Hepatocyte (in vitro differentiated cells): ENCODE results near the gene PARD3B. TPM values are rescaled to one million over a fixed set of nuclear protein-coding genes. Genes with fewer than 3 reads are reported as not detected.

Experiments
- DNase-seq: peaks from one replicate; pipeline ENCODE4 v3.0.0-alpha.2; 2016; ENCODE audit warnings: low spot score
- H2AFZ ChIP-seq: fragments of 200-600 bp; sonication (generic); 2 replicates; pipeline ENCODE4 v1.6.0; 2016; ENCODE audit warnings: antibody characterized with exemption, mild to moderate bottlenecking
- H3K27ac ChIP-seq: fragments of 200-600 bp; sonication (generic); 2 replicates; pipeline ENCODE4 v1.5.1; 2016; ENCODE audit warnings: mild to moderate bottlenecking
- H3K27me3 ChIP-seq: fragments of 200-600 bp; sonication (generic); 2 replicates; pipeline ENCODE4 v1.6.1; 2016
- H3K36me3 ChIP-seq: fragments of 200-600 bp; sonication (generic); replicated peaks from 2 replicates; pipeline ENCODE4 v1.5.1; 2016; ENCODE audit warnings: low read depth; ENCODE audit not compliant: insufficient read depth
- H3K4me1 ChIP-seq: fragments of 200-600 bp; sonication (generic); 2 replicates; pipeline ENCODE4 v1.5.1; 2016; ENCODE audit warnings: mild to moderate bottlenecking, moderate library complexity; ENCODE audit not compliant: insufficient read depth
- H3K4me2 ChIP-seq: fragments of 200-600 bp; sonication (generic); 2 replicates; pipeline ENCODE4 v1.6.0; 2016
- H3K4me3 ChIP-seq: fragments of 200-600 bp; sonication (generic); 2 replicates; pipeline ENCODE4 v1.5.1; 2016; ENCODE audit warnings: mild to moderate bottlenecking
- H3K79me2 ChIP-seq: fragments of 200-600 bp; sonication (generic); 2 replicates; pipeline ENCODE4 v1.6.0; 2017; ENCODE audit warnings: mild to moderate bottlenecking
- H3K9me2 ChIP-seq: fragments of 200-600 bp; sonication (generic); replicated peaks from 2 replicates; pipeline ENCODE4 v1.6.0; 2017; ENCODE audit warnings: mild to moderate bottlenecking; ENCODE audit not compliant: insufficient read depth
- H3K9me3 ChIP-seq: fragments of 200-600 bp; sonication (generic); 2 replicates; pipeline ENCODE4 v1.5.1; 2016; ENCODE audit warnings: low read depth, mild to moderate bottlenecking
- H4K20me1 ChIP-seq: fragments of 200-600 bp; sonication (generic); 2 replicates; pipeline ENCODE4 v1.6.0; 2016; ENCODE audit warnings: mild to moderate bottlenecking; ENCODE audit not compliant: insufficient read depth, poor library complexity, severe bottlenecking
- CTCF ChIP-seq: fragments of 200-600 bp; sonication (generic); IDR thresholded peaks from 2 replicates; pipeline ENCODE4 v1.5.1; 2016; ENCODE audit warnings: antibody characterized with exemption, mild to moderate bottlenecking; ENCODE audit not compliant: poor library complexity
- EZH2 ChIP-seq: fragments of 200-600 bp; sonication (generic); IDR thresholded peaks from 2 replicates; pipeline ENCODE4 v1.6.1; 2016; ENCODE audit warnings: antibody characterized with exemption, mild to moderate bottlenecking, borderline replicate concordance
- EZH2phosphoT487 ChIP-seq: fragments of 200-600 bp; sonication (generic); IDR thresholded peaks from one replicate; pipeline ENCODE4 v1.6.1; 2018; ENCODE audit warnings: antibody characterized with exemption, mild to moderate bottlenecking, low read depth, moderate library complexity; ENCODE audit not compliant: unreplicated experiment, severe bottlenecking
- WGBS: methylation state at CpG from one replicate; pipeline ENCODE4 v1.1.6; 2016; ENCODE audit warnings: low lambda C conversion rate; ENCODE audit errors: missing lambda C conversion rate; 5-methylcytosine and 5-hydroxymethylcytosine counted together
- polyA plus RNA-seq: library from polyadenylated mRNA; unstranded; fragments of >200 nt; fragmentation: Nextera tagmentation; extraction: Ambion mirVana; gene quantifications from 2 replicates; pipeline ENCODE4 v1.2.1, GENCODE V29; 2016
- total RNA-seq: library from RNA; depleted of rRNA; stranded (reverse); fragments of >200 nt; gene quantifications from 2 replicates; pipeline ENCODE4 v1.2.3, GENCODE V29; 2014

The PARD3B gene
- total and polyA plus RNA-seq, 2 experiments from 2014 or later, result 11.5 to 21.7 TPM

- Histone ChIP-seq H3K4me2 (no peak overlapping the region), H3K4me1 (no peaks in the 10 kb centered on the region), H4K20me1 (no peaks in the 10 kb centered on the region), H3K27me3 (no peaks in the 10 kb centered on the region), H3K4me3 (no peak overlapping the region), H3K36me3 (no peaks in the 10 kb centered on the region), H2AFZ (no peak overlapping the region), H3K9me2 (no peaks in the 10 kb centered on the region), H3K9me3 (no peaks in the 10 kb centered on the region), H3K27ac (no peak overlapping the region), H3K79me2 (peaks cover 13% of the 10 kb centered on the region)
- DNase-seq, result no peak
- 90% methylated on average over 5 of the region's 5 CpGs for WGBS
- TF ChIP-seq EZH2, result no peak
- no peak for TF ChIP-seq CTCF
- no peak for TF ChIP-seq EZH2phosphoT487
These were observed 205.1 kb downstream of the PARD3B start for GRCh38 chr2:204750389-204750788.

- H3K4me1 ChIP-seq, result no peaks in the 10 kb centered on the region
These were observed 206.2 kb downstream of the PARD3B start for GRCh38 chr2:204751472-204751871.

GRCh38 chr2:204753841-204754240, 208.6 kb downstream of the PARD3B start:
- Histone ChIP-seq H2AFZ (no peak overlapping the region), H3K4me2 (no peak overlapping the region), H4K20me1 (no peaks in the 10 kb centered on the region), H3K27me3 (no peaks in the 10 kb centered on the region), H3K79me2 (peaks cover 5% of the 10 kb centered on the region), H3K36me3 (no peaks in the 10 kb centered on the region), H3K4me3 (no peak overlapping the region), H3K4me1 (no peaks in the 10 kb centered on the region), H3K9me3 (no peaks in the 10 kb centered on the region), H3K9me2 (no peaks in the 10 kb centered on the region), H3K27ac (no peak overlapping the region)
- WGBS, result 100% methylated on average over 1 of the region's 1 CpG
- no peak for DNase-seq
- TF ChIP-seq CTCF, result no peak
- no peak for TF ChIP-seq EZH2phosphoT487
- TF ChIP-seq EZH2, result no peak

More at GRCh38 chr2:204751472-204751871, 206.2 kb downstream of the PARD3B start:
- TF ChIP-seq EZH2 (no peak), CTCF (no peak), EZH2phosphoT487 (no peak)
- H3K27me3 ChIP-seq, result no peaks in the 10 kb centered on the region
- H3K79me2 ChIP-seq, result peaks cover 13% of the 10 kb centered on the region
- H4K20me1 ChIP-seq, result no peaks in the 10 kb centered on the region
- no peak overlapping the region for H3K4me2 ChIP-seq
- no peak for DNase-seq
- H2AFZ ChIP-seq, result no peak overlapping the region
- no peaks in the 10 kb centered on the region for H3K9me3 ChIP-seq
- no peak overlapping the region for H3K4me3 ChIP-seq
- no peaks in the 10 kb centered on the region for H3K36me3 ChIP-seq
- H3K27ac ChIP-seq, result no peak overlapping the region
- H3K9me2 ChIP-seq, result no peaks in the 10 kb centered on the region

- WGBS, result 98% methylated on average over 3 of the region's 3 CpGs
- no peak for DNase-seq
These were observed 209.6 kb downstream of the PARD3B start for GRCh38 chr2:204754898-204755297.

More at GRCh38 chr2:204754898-204755297, 209.6 kb downstream of the PARD3B start:
- Histone ChIP-seq H2AFZ (no peak overlapping the region), H3K79me2 (peaks cover 3% of the 10 kb centered on the region), H3K27ac (no peak overlapping the region), H3K9me2 (no peaks in the 10 kb centered on the region), H3K36me3 (no peaks in the 10 kb centered on the region), H3K4me1 (no peaks in the 10 kb centered on the region), H3K4me3 (no peak overlapping the region), H3K27me3 (no peaks in the 10 kb centered on the region), H3K9me3 (no peaks in the 10 kb centered on the region), H4K20me1 (no peaks in the 10 kb centered on the region), H3K4me2 (no peak overlapping the region)
- TF ChIP-seq CTCF (no peak), EZH2phosphoT487 (no peak), EZH2 (no peak)
